Calu3 (cell line): ENCODE results near the gene TRIP13. TPM values are rescaled to one million over a fixed set of nuclear protein-coding genes. Genes with fewer than 3 reads are reported as not detected.

Experiments used
- BruUV-seq: library from RNA; stranded (reverse); fragments of 400-500 nt; replicated peaks from 2 replicates; lab custom pipeline; 2021; lab: Mats Ljungman, UMichigan
- CTCF ChIA-PET: fragments of 300-600 bp; sonication (Branson Sonifier 250); formaldehyde crosslinking; loops from one replicate; lab custom pipeline; 2022; ENCODE audit warnings: antibody characterized with exemption; lab: Charles Lee
- DNase-seq: peaks from one replicate; pipeline ENCODE4 v3.0.0; 2022
- H3K27ac Mint-ChIP-seq: one replicate; pipeline ENCODE4 v1.8.0; 2022; ENCODE audit warnings: mixed read lengths; ENCODE audit not compliant: unreplicated experiment
- H3K27me3 Mint-ChIP-seq: one replicate; pipeline ENCODE4 v1.8.0; 2022; ENCODE audit warnings: mixed read lengths; ENCODE audit not compliant: unreplicated experiment
- H3K36me3 Mint-ChIP-seq: one replicate; pipeline ENCODE4 v1.8.0; 2022; ENCODE audit warnings: mild to moderate bottlenecking, moderate library complexity, mixed read lengths; ENCODE audit not compliant: insufficient read depth, unreplicated experiment
- H3K4me1 Mint-ChIP-seq: one replicate; pipeline ENCODE4 v1.8.0; 2022; ENCODE audit warnings: mild to moderate bottlenecking, low read depth, mixed read lengths; ENCODE audit not compliant: unreplicated experiment
- H3K4me3 Mint-ChIP-seq: one replicate; pipeline ENCODE4 v1.8.0; 2022; ENCODE audit warnings: mild to moderate bottlenecking, low read depth, moderate library complexity, mixed read lengths; ENCODE audit not compliant: unreplicated experiment
- H3K9me3 Mint-ChIP-seq: one replicate; pipeline ENCODE4 v1.8.0; 2022; ENCODE audit warnings: low read depth, mixed read lengths; ENCODE audit not compliant: unreplicated experiment
- intact Hi-C: fragments of 100-400 bp; cut with micrococcal nuclease; formaldehyde crosslinking; loops from one replicate; pipeline ENCODE4 v1.10.0; 2022; ENCODE audit not compliant: unreplicated experiment
- total RNA-seq: library from RNA; stranded (reverse); gene quantifications from 2 replicates; pipeline ENCODE4 v1.2.3, GENCODE V29; 2022
- TF ChIP-seq, protein P1 (sequence below): fragments of 200-600 bp; IDR thresholded peaks from one replicate; pipeline ENCODE4 v1.8.0; 2022; ENCODE audit warnings: antibody characterized with exemption; ENCODE audit not compliant: unreplicated experiment

TRIP13 gene
- total RNA-seq, 1 experiment from 2014 or later = 29.9 TPM

DNA sequence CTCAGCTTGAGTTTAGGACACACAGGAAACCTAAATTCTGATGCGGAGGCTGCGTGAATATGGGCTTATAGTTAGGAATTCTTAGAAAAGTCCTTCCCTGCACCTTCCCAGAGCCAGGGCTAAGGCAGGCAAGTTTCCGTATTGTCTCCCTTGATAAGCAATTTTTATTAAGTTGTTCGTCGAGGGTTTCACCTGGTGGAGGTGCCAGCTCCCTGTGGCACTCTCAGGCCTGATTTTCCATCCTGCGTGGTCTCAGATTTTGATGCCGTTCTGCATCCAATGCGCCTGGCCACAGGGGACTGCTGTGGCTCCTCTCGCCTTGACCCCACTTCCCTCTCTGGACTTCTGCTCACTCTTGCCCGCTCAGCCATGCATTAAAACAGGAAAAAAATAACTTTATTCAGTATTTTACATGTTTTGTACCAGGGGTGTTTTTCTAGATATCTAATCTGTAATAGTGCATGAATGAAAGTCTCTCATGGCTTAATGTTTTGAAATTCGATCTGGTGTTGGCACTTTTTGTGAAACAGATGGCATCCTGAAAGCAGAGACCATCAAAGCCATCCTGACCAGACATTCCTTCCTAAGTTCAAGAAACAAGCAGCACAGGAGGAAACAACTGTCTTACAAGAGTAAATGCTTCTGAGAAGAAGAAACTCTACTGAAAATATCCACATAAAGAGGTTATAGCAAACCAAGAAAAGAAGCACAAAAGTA, 50.7 kb downstream of the TRIP13 start:
- no peaks in the 10 kb centered on the region for H3K9me3 Mint-ChIP-seq
- H3K4me1 Mint-ChIP-seq = no peaks in the 10 kb centered on the region
- H3K27ac Mint-ChIP-seq = no peak overlapping the region
- CTCF ChIA-PET = interaction anchor here (0.5 kb wide), 1 partner anchor 59 kb away, joined by 5 read pairs; no protein-coding TSS in a partner anchor
- BruUV-seq = no TSS peak
- no peak overlapping the region for H3K4me3 Mint-ChIP-seq
- TF ChIP-seq, protein P1, sequence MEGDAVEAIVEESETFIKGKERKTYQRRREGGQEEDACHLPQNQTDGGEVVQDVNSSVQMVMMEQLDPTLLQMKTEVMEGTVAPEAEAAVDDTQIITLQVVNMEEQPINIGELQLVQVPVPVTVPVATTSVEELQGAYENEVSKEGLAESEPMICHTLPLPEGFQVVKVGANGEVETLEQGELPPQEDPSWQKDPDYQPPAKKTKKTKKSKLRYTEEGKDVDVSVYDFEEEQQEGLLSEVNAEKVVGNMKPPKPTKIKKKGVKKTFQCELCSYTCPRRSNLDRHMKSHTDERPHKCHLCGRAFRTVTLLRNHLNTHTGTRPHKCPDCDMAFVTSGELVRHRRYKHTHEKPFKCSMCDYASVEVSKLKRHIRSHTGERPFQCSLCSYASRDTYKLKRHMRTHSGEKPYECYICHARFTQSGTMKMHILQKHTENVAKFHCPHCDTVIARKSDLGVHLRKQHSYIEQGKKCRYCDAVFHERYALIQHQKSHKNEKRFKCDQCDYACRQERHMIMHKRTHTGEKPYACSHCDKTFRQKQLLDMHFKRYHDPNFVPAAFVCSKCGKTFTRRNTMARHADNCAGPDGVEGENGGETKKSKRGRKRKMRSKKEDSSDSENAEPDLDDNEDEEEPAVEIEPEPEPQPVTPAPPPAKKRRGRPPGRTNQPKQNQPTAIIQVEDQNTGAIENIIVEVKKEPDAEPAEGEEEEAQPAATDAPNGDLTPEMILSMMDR = no peak
- intact Hi-C loops = loop anchor here (10.0 kb wide), 1 partner anchor 61 kb away; the partner anchor contains the start of gene NKD2
- DNase-seq = no peak
- H3K27me3 Mint-ChIP-seq = peaks cover 64% of the 10 kb centered on the region
- H3K36me3 Mint-ChIP-seq = no peaks in the 10 kb centered on the region

DNA sequence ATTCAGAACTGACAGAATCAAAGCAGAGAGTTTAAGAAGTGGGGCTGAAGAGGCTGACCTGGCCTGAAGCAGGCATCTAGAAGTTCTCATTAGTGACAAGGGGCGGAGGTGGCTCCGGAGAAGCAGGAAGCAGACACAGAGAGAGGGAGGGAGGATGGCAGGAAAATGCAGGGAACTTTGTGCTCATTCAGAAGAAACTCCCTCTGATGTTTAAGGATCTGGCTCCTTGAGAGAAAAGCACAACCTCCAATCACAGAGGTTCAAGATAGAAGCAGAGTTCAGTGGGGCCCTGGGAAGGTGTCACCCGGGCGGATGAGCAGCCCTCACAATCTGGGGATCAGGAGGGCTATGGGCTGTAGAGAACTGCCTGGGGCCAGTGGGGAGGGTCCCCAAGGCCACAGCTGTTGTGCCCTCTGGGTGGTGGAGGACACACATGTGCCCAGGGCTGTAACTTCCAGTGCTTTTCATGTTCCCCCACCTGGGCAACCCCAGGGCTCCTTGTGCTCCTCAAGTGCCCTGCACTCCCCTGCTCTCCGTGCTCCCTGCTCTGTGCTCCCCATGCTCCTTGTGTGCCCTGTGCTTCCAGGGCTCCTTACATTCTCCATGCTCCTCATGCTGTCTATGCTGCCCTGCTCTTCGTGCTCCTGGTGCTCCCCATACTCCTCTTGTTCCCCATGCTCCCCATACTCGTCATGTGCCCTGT, 51.4 kb downstream of the TRIP13 start:
- BruUV-seq = no TSS peak
- Mint-ChIP-seq H3K36me3 (no peaks in the 10 kb centered on the region), H3K27ac (no peak overlapping the region), H3K4me1 (no peaks in the 10 kb centered on the region), H3K27me3 (peaks cover 69% of the 10 kb centered on the region), H3K4me3 (no peak overlapping the region), H3K9me3 (no peaks in the 10 kb centered on the region)
- TF ChIP-seq, protein P1 = no peak
- intact Hi-C loops = loop anchor here (10.0 kb wide), 1 partner anchor 61 kb away; the partner anchor contains the start of gene NKD2
- DNase-seq = no peak
- CTCF ChIA-PET = no interaction called here

DNA sequence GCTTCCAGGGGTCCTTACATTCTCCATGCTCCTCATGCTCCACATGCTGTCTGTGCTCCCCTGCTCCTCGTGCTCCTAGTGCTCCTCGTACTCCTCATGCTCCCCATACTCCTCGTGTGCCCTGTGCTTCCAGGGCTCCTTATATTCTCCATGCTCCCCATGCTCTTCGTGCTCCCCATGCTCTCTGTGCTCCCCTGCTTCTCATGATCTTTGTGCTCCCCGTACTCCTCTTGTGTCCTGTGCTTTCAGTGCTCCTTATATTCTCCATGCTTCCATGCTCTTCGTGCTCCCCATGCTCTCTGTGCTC, 51.9 kb downstream of the TRIP13 start:
- H3K4me1 Mint-ChIP-seq = no peaks in the 10 kb centered on the region
- no TSS peak for BruUV-seq
- DNase-seq = no peak
- H3K36me3 Mint-ChIP-seq = no peaks in the 10 kb centered on the region
- no peaks in the 10 kb centered on the region for H3K9me3 Mint-ChIP-seq
- CTCF ChIA-PET = no interaction called here
- H3K4me3 Mint-ChIP-seq = no peak overlapping the region
- no peak overlapping the region for H3K27ac Mint-ChIP-seq
- TF ChIP-seq, protein P1 = no peak
- peaks cover 74% of the 10 kb centered on the region for H3K27me3 Mint-ChIP-seq
- intact Hi-C loops = loop anchor here (10.0 kb wide), 1 partner anchor 60 kb away; the partner anchor contains the start of gene NKD2

DNA sequence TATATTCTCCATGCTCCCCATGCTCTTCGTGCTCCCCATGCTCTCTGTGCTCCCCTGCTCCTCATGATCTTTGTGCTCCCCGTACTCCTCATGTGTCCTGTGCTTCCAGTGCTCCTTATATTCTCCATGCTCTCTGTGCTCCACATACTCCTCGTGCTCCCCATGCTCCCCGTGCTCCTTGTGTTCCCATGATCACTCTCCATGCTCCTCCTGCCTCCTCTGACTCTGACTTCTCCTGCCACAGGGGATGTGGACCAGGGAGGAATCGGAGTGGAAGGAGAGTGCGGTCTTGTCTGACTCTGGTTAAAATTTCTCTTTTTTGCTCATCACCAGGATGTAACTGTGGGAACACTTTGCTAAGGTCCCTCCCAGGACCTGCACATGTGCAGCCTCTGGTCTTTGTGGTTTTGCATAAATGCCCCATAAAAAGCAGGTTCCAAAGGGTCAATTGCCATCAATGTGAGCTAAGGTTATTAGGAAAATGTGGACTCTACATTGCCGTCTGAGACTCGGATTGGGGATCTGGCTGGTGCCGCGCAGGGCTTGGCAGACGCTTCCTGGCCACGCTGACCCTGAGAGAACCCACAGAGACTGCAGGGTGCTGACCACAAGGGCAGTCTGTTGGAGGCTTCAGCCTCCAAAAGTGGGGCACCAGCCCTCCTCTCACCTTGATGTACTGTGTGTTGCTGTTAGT, 52.5 kb downstream of the TRIP13 start:
- H3K27me3 Mint-ChIP-seq = peaks cover 79% of the 10 kb centered on the region
- no peaks in the 10 kb centered on the region for H3K36me3 Mint-ChIP-seq
- H3K27ac Mint-ChIP-seq = no peak overlapping the region
- H3K4me1 Mint-ChIP-seq = no peaks in the 10 kb centered on the region
- no TSS peak for BruUV-seq
- DNase-seq = no peak
- intact Hi-C loops = loop anchor here (10.0 kb wide), 1 partner anchor 60 kb away; the partner anchor contains the start of gene NKD2
- TF ChIP-seq, protein P1 = no peak
- no peak overlapping the region for H3K4me3 Mint-ChIP-seq
- H3K9me3 Mint-ChIP-seq = no peaks in the 10 kb centered on the region
- CTCF ChIA-PET = no interaction called here
